Small intestine (tissue), 16 donors: ENCODE results near the gene GNAZ. TPM values are rescaled to one million over a fixed set of nuclear protein-coding genes. Genes with fewer than 3 reads are reported as not detected.
A peak's percentile ranks its signal among the peaks of the same experiment; 100 is the strongest.
"Not testable (repeated sequence)": the region's sequence is repeated elsewhere in the genome, so short reads cannot be mapped to it uniquely, and the experiment has no call there.

Experiments used
- DNase-seq, 2 donors: peaks; one replicate each; pipeline versions ENCODE4 v3.0.0 to v3.0.0-alpha.2; 2013
- FAIRE-seq: peaks from 2 replicates; lab custom pipeline; 2012; peaks lifted over from hg19 to GRCh38; lab: Jason Lieb, UNC
- H3K27ac ChIP-seq, 3 donors: one replicate each; pipeline ENCODE4 v1.5.1; 2013; ENCODE audit warnings: low read length in 2 of 3, mild to moderate bottlenecking in 2 of 3, control low read depth in 1 of 3, inconsistent platforms in 1 of 3, low read depth in 1 of 3, moderate library complexity in 1 of 3
- H3K27me3 ChIP-seq, 3 donors: one replicate each; pipeline ENCODE4 v1.6.1; 2013; ENCODE audit warnings: low read length in 3 of 3, inconsistent platforms in 1 of 3; ENCODE audit not compliant: control insufficient read depth in 3 of 3, insufficient read depth in 3 of 3
- H3K36me3 ChIP-seq, 3 donors: one replicate each; pipeline ENCODE4 v1.6.1; 2013; ENCODE audit warnings: low read length in 3 of 3, inconsistent platforms in 1 of 3, low read depth in 1 of 3, mild to moderate bottlenecking in 1 of 3, moderate library complexity in 1 of 3; ENCODE audit not compliant: control insufficient read depth in 3 of 3, insufficient read depth in 2 of 3
- H3K4me1 ChIP-seq, 3 donors: one replicate each; pipeline ENCODE4 v1.6.1; 2013; ENCODE audit warnings: low read length in 2 of 3, inconsistent platforms in 1 of 3, low read depth in 1 of 3, mild to moderate bottlenecking in 1 of 3, moderate library complexity in 1 of 3; ENCODE audit not compliant: control insufficient read depth in 3 of 3, insufficient read depth in 2 of 3
- H3K4me3 ChIP-seq, 3 donors: one replicate each; pipeline ENCODE4 v1.5.1; 2013; ENCODE audit warnings: low read length in 3 of 3, control low read depth in 1 of 3, inconsistent platforms in 1 of 3, low read depth in 1 of 3, mild to moderate bottlenecking in 1 of 3, moderate library complexity in 1 of 3
- H3K9me3 ChIP-seq, 2 donors: one replicate each; pipeline ENCODE4 v1.6.1; 2013; ENCODE audit warnings: low read depth in 1 of 2, low read length in 1 of 2; ENCODE audit not compliant: control insufficient read depth in 2 of 2, insufficient read depth in 1 of 2
- WGBS, 3 donors: extraction: QIAGEN DNeasy Blood & Tissue Kit; methylation state at CpG; one replicate each; pipeline ENCODE4 v1.1.7; 2013; 5-methylcytosine and 5-hydroxymethylcytosine counted together
- long read RNA-seq, 10 donors: transcript quantifications; one replicate each; lab custom pipeline, GENCODE V29; 2026
- polyA plus RNA-seq, 4 donors: library from polyadenylated mRNA; stranded (reverse) in 3 of 4; unstranded in 1 of 4; fragments of 200-250 nt in 3 of 4; fragments of 120-200 nt in 1 of 4; gene quantifications; one replicate each; pipeline versions ENCODE4 v1.2.1 to v1.2.3, GENCODE V29; 2013
- donor health status: healthy with polysubstance abuse.
- donor health status: control.
- donor health status: control.
- donor health status: Bipolar disorder and iron deficiency.
- donor health status: healthy.

The GNAZ gene
- 1 to 10 TPM in 3 of 4 donors, under 1 TPM in 1; 0.55 to 3.6 (median 2.7) TPM for polyA plus RNA-seq
- long read RNA-seq, donor 1, partial matches to known transcripts: 0 of 2 reads
- long read RNA-seq, donor 1, other reads (novel, unspliced or antisense): 0 of 2 reads
- long read RNA-seq, donor 2, partial matches to known transcripts: 0 of 1 reads
- long read RNA-seq, donor 2, other reads (novel, unspliced or antisense): 0 of 1 reads
- long read RNA-seq, donor 3: 0 reads
- long read RNA-seq, donor 4: 0 reads
- long read RNA-seq, donor 5, partial matches to known transcripts: 0 of 2 reads
- long read RNA-seq, donor 5, other reads (novel, unspliced or antisense): 0 of 2 reads
- long read RNA-seq, donor 6: 0 reads
- long read RNA-seq, donor 7, partial matches to known transcripts: 0 of 1 reads
- long read RNA-seq, donor 7, other reads (novel, unspliced or antisense): 0 of 1 reads
- long read RNA-seq, donor 8: 0 reads
- long read RNA-seq, donor 9: 0 reads
- long read RNA-seq, donor 10, partial matches to known transcripts: 0 of 1 reads
- long read RNA-seq, donor 10, other reads (novel, unspliced or antisense): 0 of 1 reads

DNA sequence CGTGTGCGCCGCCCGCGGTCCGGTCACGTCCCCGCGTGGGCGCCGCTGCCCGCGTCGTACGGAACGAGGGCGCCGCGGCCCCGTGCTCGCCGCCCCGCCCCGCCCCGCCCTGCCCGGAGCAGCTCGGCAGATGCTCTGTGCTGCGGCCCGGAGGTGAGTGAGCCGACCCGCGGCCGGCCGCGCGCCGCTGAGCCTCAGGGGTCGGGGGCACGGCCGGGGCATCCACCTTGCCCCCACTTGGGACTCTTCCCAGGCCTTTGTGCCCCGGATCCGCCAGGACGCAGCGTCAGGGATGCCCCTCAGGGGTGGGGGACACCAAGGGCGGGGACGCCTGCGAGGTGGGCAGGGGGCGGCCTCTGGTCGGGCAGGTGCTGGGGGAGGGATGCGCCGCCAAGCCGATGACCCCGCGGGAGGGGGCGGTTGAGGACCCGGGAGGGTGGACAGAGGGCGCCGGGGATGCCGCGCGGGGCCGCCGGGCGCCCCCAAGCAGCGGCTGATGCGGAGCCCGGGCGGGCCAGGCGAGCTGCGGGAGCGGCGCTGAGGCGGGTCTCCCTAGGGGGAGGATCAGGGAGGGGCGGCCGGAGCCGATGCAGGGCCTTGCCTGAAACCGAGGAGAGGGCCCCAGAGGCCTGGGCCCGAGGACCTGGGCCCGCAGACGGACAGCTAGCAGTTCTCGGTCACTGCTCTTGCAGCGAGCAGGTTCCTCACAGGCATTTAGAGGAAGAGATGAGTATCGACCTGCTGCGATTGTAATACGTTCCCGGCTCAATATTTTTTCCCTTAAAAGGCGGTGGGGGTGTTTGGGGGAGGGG is at the start of gene GNAZ:
Gene GNAZ, plus strand, starts transcription at position 102 of the 812 bp plus-strand sequence. CDS start 25,177 bp downstream, outside the sequence.
- Histone ChIP-seq H3K27me3 (peaks cover 0 to 27% (median 2%) of the 10 kb centered on the region in 3 donors), H3K4me3 (peak within 1 kb of the TSS; percentile 42 to 55 (median 43)), H3K36me3 (no peaks in the 10 kb centered on the region), H3K9me3 (no peaks in the 10 kb centered on the region), H3K4me1 (peaks cover 0 to 16% (median 2%) of the 10 kb centered on the region in 3 donors), H3K27ac (no peak within 1 kb of the TSS)
- 1 to 6% (median 4%) methylated on average over 46 to 87 of the region's 87 CpGs for WGBS, 3 donors
- DNase-seq (peak in 1 of 2 donors; percentile 24), FAIRE-seq (no peak)

DNA sequence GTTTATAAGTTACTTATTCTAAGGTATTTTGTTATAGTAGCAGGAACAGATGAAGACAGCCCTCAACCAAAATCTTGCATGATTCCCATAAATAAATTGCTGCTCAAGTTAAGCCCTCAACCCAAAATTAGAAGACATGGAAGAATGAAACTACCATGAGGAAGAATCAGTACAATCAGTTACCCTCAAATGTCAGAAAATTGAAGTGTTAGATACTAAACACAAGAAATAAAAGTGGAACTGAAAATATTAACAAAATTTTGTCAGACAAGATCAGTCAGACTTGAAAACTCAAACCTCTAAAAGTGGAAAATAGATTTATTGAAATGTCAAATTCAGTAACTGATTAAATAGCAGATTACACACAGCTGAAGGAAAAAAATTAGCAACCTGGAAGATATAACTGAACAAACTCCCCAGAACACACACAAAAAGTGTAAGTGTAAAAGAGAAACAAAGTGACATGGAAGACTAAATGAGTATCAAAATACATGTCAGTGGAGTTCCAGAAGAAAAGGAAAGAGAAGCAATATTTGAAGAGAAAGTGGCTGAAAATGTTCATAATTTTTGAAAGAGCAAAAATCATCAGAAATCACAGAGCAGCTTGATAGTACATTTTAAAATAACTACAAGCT is 49.5 kb upstream of the GNAZ start:
- H3K36me3 ChIP-seq: no peaks in the 10 kb centered on the region
- no peak overlapping the region for H3K27ac ChIP-seq
- H3K4me1 ChIP-seq: no peaks in the 10 kb centered on the region
- H3K9me3 ChIP-seq: no peaks in the 10 kb centered on the region
- no peak overlapping the region for H3K4me3 ChIP-seq
- no peaks in the 10 kb centered on the region for H3K27me3 ChIP-seq
- no peak for FAIRE-seq
- no peak for DNase-seq

- not testable (repeated sequence) for DNase-seq, H3K27ac ChIP-seq, H3K4me3 ChIP-seq, FAIRE-seq, H3K36me3 ChIP-seq, H3K27me3 ChIP-seq, H3K9me3 ChIP-seq, H3K4me1 ChIP-seq
- WGBS, 3 donors: 62 to 74% (median 70%) methylated on average over 3 of the region's 3 CpGs
Measured at GRCh38 chr22:23021660-23022353, 48.5 kb upstream of the GNAZ start.

- Histone ChIP-seq H3K27ac (no peak overlapping the region), H3K36me3 (no peaks in the 10 kb centered on the region), H3K4me1 (no peaks in the 10 kb centered on the region), H3K9me3 (no peaks in the 10 kb centered on the region), H3K4me3 (no peak overlapping the region), H3K27me3 (no peaks in the 10 kb centered on the region)
- 65 to 75% (median 67%) methylated on average over 2 of the region's 2 CpGs for WGBS, 3 donors
- FAIRE-seq (no peak), DNase-seq (no peak)
Measured at GRCh38 chr22:23023294-23023693, 47.0 kb upstream of the GNAZ start.

GRCh38 chr22:23026777-23027176 is 43.5 kb upstream of the GNAZ start:
- no peak overlapping the region for H3K27ac ChIP-seq
- DNase-seq (no peak), FAIRE-seq (no peak)
- H3K9me3 ChIP-seq: no peaks in the 10 kb centered on the region
- H3K36me3 ChIP-seq: no peaks in the 10 kb centered on the region
- H3K27me3 ChIP-seq: no peaks in the 10 kb centered on the region
- no peaks in the 10 kb centered on the region for H3K4me1 ChIP-seq
- WGBS, 3 donors: 91 to 97% (median 94%) methylated on average over 10 of the region's 10 CpGs
- H3K4me3 ChIP-seq: no peak overlapping the region

- not testable (repeated sequence) for H3K27me3 ChIP-seq, H3K9me3 ChIP-seq, H3K27ac ChIP-seq, H3K4me1 ChIP-seq, H3K4me3 ChIP-seq, FAIRE-seq, H3K36me3 ChIP-seq, DNase-seq
Measured at GRCh38 chr22:23027849-23028248, 42.5 kb upstream of the GNAZ start.

- FAIRE-seq: no peak
- no peaks in the 10 kb centered on the region for H3K4me1 ChIP-seq
- 74 to 82% (median 75%) methylated on average over 9 of the region's 9 CpGs for WGBS, 3 donors
- DNase-seq: no peak
- H3K36me3 ChIP-seq: no peaks in the 10 kb centered on the region
- H3K9me3 ChIP-seq: no peaks in the 10 kb centered on the region
- H3K4me3 ChIP-seq: no peak overlapping the region
- H3K27ac ChIP-seq: no peak overlapping the region
- H3K27me3 ChIP-seq: no peaks in the 10 kb centered on the region
Measured at GRCh38 chr22:23029521-23030228, 40.6 kb upstream of the GNAZ start.
